Bronchial epithelial cell (primary cell): ENCODE measurements around the gene KLF7. TPM values are rescaled to one million over a fixed set of nuclear protein-coding genes. Genes with fewer than 3 reads are reported as not detected.

Experiments used
- DNase-seq: peaks from one replicate; pipeline ENCODE4 v3.0.0-alpha.2; 2010; ENCODE audit warnings: low read depth
- FAIRE-seq: peaks from 2 replicates; lab custom pipeline; 2011; peaks lifted over from hg19 to GRCh38; lab: Jason Lieb, UNC
- H3K27me3 ChIP-seq: 2 replicates; pipeline ENCODE4 v1.5.1; 2011; ENCODE audit warnings: low read length; ENCODE audit not compliant: control insufficient read depth, insufficient read depth
- H3K36me3 ChIP-seq: 2 replicates; pipeline ENCODE4 v1.5.1; 2011; ENCODE audit warnings: low read length; ENCODE audit not compliant: control insufficient read depth, insufficient read depth
- H3K4me3 ChIP-seq: 2 replicates; pipeline ENCODE4 v1.5.1; 2011; ENCODE audit warnings: mild to moderate bottlenecking, low read depth, low read length, control low read depth
- total RNA-seq: library from RNA; depleted of rRNA; stranded (reverse); fragments of >200 nt; gene quantifications from 2 replicates; pipeline ENCODE4 v1.2.1, GENCODE V29; 2014
- TF ChIP-seq, protein P1 (sequence below): IDR thresholded peaks from 2 replicates; pipeline ENCODE4 v1.5.1; 2011; ENCODE audit warnings: mild to moderate bottlenecking, moderate library complexity, low read length, control low read depth, inconsistent platforms; ENCODE audit not compliant: insufficient read depth, severe bottlenecking

Gene KLF7
- total RNA-seq, 1 donor from 2014 or later = 40.5 TPM

GRCh38 chr2:207139552-207139951 is 26.2 kb downstream of the KLF7 start:
- TF ChIP-seq, protein P1, sequence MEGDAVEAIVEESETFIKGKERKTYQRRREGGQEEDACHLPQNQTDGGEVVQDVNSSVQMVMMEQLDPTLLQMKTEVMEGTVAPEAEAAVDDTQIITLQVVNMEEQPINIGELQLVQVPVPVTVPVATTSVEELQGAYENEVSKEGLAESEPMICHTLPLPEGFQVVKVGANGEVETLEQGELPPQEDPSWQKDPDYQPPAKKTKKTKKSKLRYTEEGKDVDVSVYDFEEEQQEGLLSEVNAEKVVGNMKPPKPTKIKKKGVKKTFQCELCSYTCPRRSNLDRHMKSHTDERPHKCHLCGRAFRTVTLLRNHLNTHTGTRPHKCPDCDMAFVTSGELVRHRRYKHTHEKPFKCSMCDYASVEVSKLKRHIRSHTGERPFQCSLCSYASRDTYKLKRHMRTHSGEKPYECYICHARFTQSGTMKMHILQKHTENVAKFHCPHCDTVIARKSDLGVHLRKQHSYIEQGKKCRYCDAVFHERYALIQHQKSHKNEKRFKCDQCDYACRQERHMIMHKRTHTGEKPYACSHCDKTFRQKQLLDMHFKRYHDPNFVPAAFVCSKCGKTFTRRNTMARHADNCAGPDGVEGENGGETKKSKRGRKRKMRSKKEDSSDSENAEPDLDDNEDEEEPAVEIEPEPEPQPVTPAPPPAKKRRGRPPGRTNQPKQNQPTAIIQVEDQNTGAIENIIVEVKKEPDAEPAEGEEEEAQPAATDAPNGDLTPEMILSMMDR = no peak
- FAIRE-seq = no peak
- no peak for DNase-seq
- Histone ChIP-seq H3K36me3 (peaks cover 14% of the 10 kb centered on the region), H3K4me3 (no peak overlapping the region), H3K27me3 (no peaks in the 10 kb centered on the region)

- H3K36me3 ChIP-seq = peaks cover 12% of the 10 kb centered on the region
- no peak overlapping the region for H3K4me3 ChIP-seq
- TF ChIP-seq, protein P1 = no peak
- no peaks in the 10 kb centered on the region for H3K27me3 ChIP-seq
- no peak for DNase-seq
- no peak for FAIRE-seq
Observed at GRCh38 chr2:207138627-207139297, 27.0 kb downstream of the KLF7 start.

- Histone ChIP-seq H3K27me3 (no peaks in the 10 kb centered on the region), H3K36me3 (peaks cover 11% of the 10 kb centered on the region), H3K4me3 (no peak overlapping the region)
- FAIRE-seq = no peak
- TF ChIP-seq, protein P1 = no peak
- no peak for DNase-seq
Observed at GRCh38 chr2:207137596-207138337, 28.0 kb downstream of the KLF7 start.

GRCh38 chr2:207136874-207137273 is 28.9 kb downstream of the KLF7 start:
- TF ChIP-seq, protein P1 = no peak
- Histone ChIP-seq H3K4me3 (no peak overlapping the region), H3K27me3 (no peaks in the 10 kb centered on the region), H3K36me3 (peaks cover 12% of the 10 kb centered on the region)
- DNase-seq = no peak
- FAIRE-seq = no peak

- DNase-seq = no peak
- TF ChIP-seq, protein P1 = no peak
- Histone ChIP-seq H3K4me3 (no peak overlapping the region), H3K36me3 (peaks cover 10% of the 10 kb centered on the region), H3K27me3 (no peaks in the 10 kb centered on the region)
- no peak for FAIRE-seq
Observed at GRCh38 chr2:207135801-207136457, 29.8 kb downstream of the KLF7 start.
